ENCODE data around the gene KNDC1. TPM values are rescaled to one million over a fixed set of nuclear protein-coding genes. Genes with fewer than 3 reads are reported as not detected.

KNDC1 gene
- total and polyA plus RNA-seq, 2 of the 4 experiments (the other 2 are of a cell fraction): 0.18 to 1.1 TPM

GRCh38 chr10:133273534-133274143 lies 113.6 kb downstream of the KNDC1 start:
- no peak overlapping the region for H3K4ac ChIP-seq (ENCODE audit: low read depth, low read length)

More at GRCh38 chr10:133273534-133274143, 113.6 kb downstream of the KNDC1 start:
- WGBS, 2 experiments (ENCODE audit: extremely low coverage in 2 of 2, insufficient read length in 1 of 2): 91% methylated on average over 19 of the region's 28 CpGs; no CpG with 5 or more reads in 1 of the 2 experiments
- no peak overlapping the region for H2AK9ac ChIP-seq (replicated peaks; ENCODE audit: low read depth, low read length, poor library complexity)
- H3K79me1 ChIP-seq (ENCODE audit: low read depth in 1 of 2, low read length in 2 of 2): peaks cover 0 to 3% of the 10 kb centered on the region in 2 experiments; a peak in 1 of 4 replicates
- POLR2A ChIA-PET (ENCODE audit: unreplicated experiment): no interaction called here
- no peak overlapping the region for H2BK5ac ChIP-seq (ENCODE audit: low read depth, low read length, poor library complexity, severe bottlenecking)
- TF ChIP-seq MAFK (IDR thresholded peaks at IDR 0.05; ENCODE audit: low read depth, low read length) (no peak), RAD21 (IDR thresholded peaks at IDR 0.05; ENCODE audit: low read length) (no peak), CTCF (conservative IDR thresholded peaks at IDR 0.05; ENCODE audit: low read depth, low read length) (no peak), POLR2A (IDR thresholded peaks at IDR 0.05; ENCODE audit: low read depth, low read length) (no peak), SMC3 (IDR thresholded peaks at IDR 0.05; ENCODE audit: low read depth, low read length) (no peak), USF2 (IDR thresholded peaks at IDR 0.05; ENCODE audit: low read depth, low read length) (no peak), RFX5 (IDR thresholded peaks at IDR 0.05; ENCODE audit: low read depth, low read length) (no peak), MXI1 (IDR thresholded peaks at IDR 0.05; ENCODE audit: borderline replicate concordance, low read depth, low read length) (no peak), FOS (IDR thresholded peaks at IDR 0.05; ENCODE audit: low read depth, low read length) (no peak), MAZ (IDR thresholded peaks at IDR 0.05; ENCODE audit: borderline replicate concordance, low read depth, low read length) (no peak), BHLHE40 (IDR thresholded peaks at IDR 0.05; ENCODE audit: low read depth, low read length) (no peak), ELK1 (IDR thresholded peaks at IDR 0.05; ENCODE audit: borderline replicate concordance, low read depth, low read length) (no peak), CEBPB (IDR thresholded peaks at IDR 0.05; ENCODE audit: low read depth, low read length) (no peak), CHD1 (IDR thresholded peaks at IDR 0.05; ENCODE audit: low read depth, low read length) (no peak), RCOR1 (IDR thresholded peaks at IDR 0.05; ENCODE audit: insufficient replicate concordance, low read length) (no peak)
- ATAC-seq (ENCODE audit: low read depth) (no peak), DNase-seq (no peak)
- intact Hi-C loops (cut with micrococcal nuclease) (no loop called here), dilution Hi-C loops (cut with HindIII; ENCODE audit: low sequenced_read_pairs, unreplicated experiment) (no loop called here), in situ Hi-C loops (cut with MboI; ENCODE audit: low sequenced_read_pairs) (loop anchor here (25.0 kb wide), 1 partner anchor 611 kb away; no protein-coding TSS in a partner anchor)
- no peak overlapping the region for H4K91ac ChIP-seq (ENCODE audit: insufficient read depth, low read depth, low read length)
- no peak overlapping the region for H2AK5ac ChIP-seq (ENCODE audit: low read depth, low read length)
- no peak overlapping the region for H3K4me3 ChIP-seq (ENCODE audit: insufficient read depth, low read depth, low read length)
- no peak overlapping the region for H2BK20ac ChIP-seq (ENCODE audit: low read depth, low read length)
- H2BK15ac ChIP-seq (ENCODE audit: low read depth, low read length): no peak overlapping the region
- H4K5ac ChIP-seq (ENCODE audit: low read depth, low read length): no peak overlapping the region
- H3K23ac ChIP-seq (ENCODE audit: low read depth, low read length): no peak overlapping the region
- H3K9me3 ChIP-seq (ENCODE audit: control insufficient read depth, insufficient read depth, low read length): no peaks in the 10 kb centered on the region
- peaks cover 9% of the 10 kb centered on the region for H3K4me1 ChIP-seq (ENCODE audit: control insufficient read depth, insufficient read depth, low read length)
- H4K8ac ChIP-seq (ENCODE audit: low read depth in 2 of 2, low read length in 2 of 2): no peak overlapping the region
- H3K36me3 ChIP-seq (ENCODE audit: control insufficient read depth, insufficient read depth, low read length): peaks cover 4% of the 10 kb centered on the region; the same call in 1 of the 2 replicates
- H2AFZ ChIP-seq (replicated peaks; ENCODE audit: low read length, poor library complexity): no peak overlapping the region
- CTCF ChIA-PET: no interaction called here
- peaks cover 9% of the 10 kb centered on the region for H3K27me3 ChIP-seq (ENCODE audit: control insufficient read depth, insufficient read depth, low read length)
- H3K56ac ChIP-seq (ENCODE audit: extremely low read depth, insufficient read depth, low read length): no peak overlapping the region
- no peak overlapping the region for H3K27ac ChIP-seq (ENCODE audit: insufficient read depth, low read length)
- H4K20me1 ChIP-seq (ENCODE audit: insufficient read depth, low read length): peaks cover 6% of the 10 kb centered on the region; the same call in 1 of the 2 replicates
- no peak overlapping the region for H3K9ac ChIP-seq (ENCODE audit: low read depth, low read length)
- H3K9me1 ChIP-seq (ENCODE audit: insufficient read depth, low read length): 0 out of 2 replicates have a peak, but pooled peaks cover 1% of the 10 kb centered on the region
- H2BK120ac ChIP-seq (ENCODE audit: low read depth, low read length): no peak overlapping the region
- BruUV-seq (replicated peaks): no TSS peak
- H3K4me2 ChIP-seq (ENCODE audit: low read depth, low read length): no peak overlapping the region
- no peak overlapping the region for H3K14ac ChIP-seq (replicated peaks; ENCODE audit: low read depth, low read length)
- no peak overlapping the region for H3K18ac ChIP-seq (ENCODE audit: low read depth, low read length)
